GM10847 (cell line): Measurements from ENCODE around the gene ARHGEF28.

Source experiments
- POLR2A ChIP-seq: IDR thresholded peaks from 2 replicates; pipeline ENCODE4 v1.6.1; 2011; ENCODE audit not compliant: insufficient read length; ENCODE audit errors: extremely low read depth

ARHGEF28 gene

GRCh38 chr5:73664796-73665195 lies 38.8 kb downstream of the ARHGEF28 start:
- TF ChIP-seq POLR2A: no peak

- no peak for TF ChIP-seq POLR2A
Measured at GRCh38 chr5:73666891-73667290, 40.9 kb downstream of the ARHGEF28 start.

DNA sequence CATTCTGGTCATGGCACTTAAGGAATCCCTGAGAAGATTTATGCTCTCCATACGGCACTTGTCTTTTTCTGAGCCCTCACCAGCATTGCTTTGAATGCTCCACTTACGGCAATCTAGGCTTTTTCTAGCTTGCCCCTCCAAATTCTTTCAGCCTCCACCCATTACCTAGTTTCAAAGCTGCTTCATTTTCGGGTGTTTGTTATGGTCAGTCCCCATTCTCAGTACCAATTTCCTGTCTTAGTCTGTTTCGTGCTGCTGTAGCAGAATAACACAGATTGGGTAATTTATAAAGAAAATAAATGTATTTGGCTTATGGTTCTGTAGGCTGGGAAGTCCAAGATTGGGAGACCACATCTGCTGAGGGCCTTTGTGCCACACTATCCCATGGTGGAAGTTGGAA lies 42.0 kb downstream of the ARHGEF28 start:
- no peak for TF ChIP-seq POLR2A

- TF ChIP-seq POLR2A: no peak
Measured at GRCh38 chr5:73668486-73669111, 42.6 kb downstream of the ARHGEF28 start.

GRCh38 chr5:73670731-73671130 lies 44.7 kb downstream of the ARHGEF28 start:
- no peak for TF ChIP-seq POLR2A

- no peak for TF ChIP-seq POLR2A
Measured at GRCh38 chr5:73672132-73672531, 46.1 kb downstream of the ARHGEF28 start.

- no peak for TF ChIP-seq POLR2A
Measured at GRCh38 chr5:73673161-73673591, 47.2 kb downstream of the ARHGEF28 start.

DNA sequence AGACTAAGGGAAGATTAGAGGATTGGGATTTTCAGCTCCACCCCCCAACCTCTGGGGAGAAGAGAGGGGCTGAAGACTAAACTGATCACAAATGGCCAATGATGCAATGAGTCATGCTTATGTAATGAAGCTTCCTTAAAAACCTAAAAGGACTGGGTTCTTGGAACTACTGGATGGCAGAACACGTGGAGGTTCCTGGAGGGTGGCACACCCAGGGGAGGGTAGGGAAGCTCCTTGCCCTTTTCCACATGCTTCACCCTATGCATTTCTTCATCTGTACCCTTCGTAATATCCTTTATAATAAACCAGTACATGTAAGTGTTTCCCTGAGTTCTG lies 48.6 kb downstream of the ARHGEF28 start:
- TF ChIP-seq POLR2A: no peak

DNA sequence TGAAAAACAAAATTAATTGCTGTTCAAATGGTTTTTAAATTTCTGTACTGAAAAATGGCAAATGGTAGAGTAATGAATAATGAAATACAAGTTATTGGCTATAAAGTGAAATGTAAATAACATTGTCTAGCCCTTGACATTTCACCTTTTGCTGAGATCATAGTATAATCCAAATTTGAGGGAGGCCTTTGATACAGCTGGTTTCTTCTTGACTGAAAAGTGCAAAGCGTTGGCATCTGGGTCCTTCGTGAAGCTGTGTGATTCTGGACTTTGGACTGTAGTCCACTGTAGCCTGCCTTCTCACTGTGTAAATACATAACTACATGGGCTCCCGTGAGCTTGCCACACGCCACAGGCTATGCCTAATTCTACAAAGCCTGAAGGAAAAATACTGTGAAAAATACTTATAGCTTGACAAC lies 52.3 kb downstream of the ARHGEF28 start:
- no peak for TF ChIP-seq POLR2A

GRCh38 chr5:73678807-73679206 lies 52.8 kb downstream of the ARHGEF28 start:
- no peak for TF ChIP-seq POLR2A

DNA sequence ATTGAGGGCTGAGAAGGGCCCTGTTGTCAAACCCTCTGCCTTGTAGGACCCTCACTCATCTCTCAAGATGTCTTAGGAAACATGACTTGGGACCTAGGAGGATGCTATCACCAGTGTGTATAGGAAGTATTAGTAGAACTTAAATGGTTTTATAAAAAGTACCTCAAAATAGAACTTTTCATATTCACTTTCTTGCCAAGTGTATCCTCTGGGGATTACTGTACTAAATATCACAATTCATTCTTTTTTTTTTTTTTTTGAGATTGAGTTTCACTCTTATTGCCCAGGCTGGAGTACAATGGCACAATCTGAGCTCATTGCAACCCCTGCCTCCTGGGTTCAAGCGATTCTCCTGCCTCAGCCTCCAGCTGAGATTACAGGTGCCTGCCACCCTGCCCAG lies 56.2 kb downstream of the ARHGEF28 start:
- TF ChIP-seq POLR2A: no peak

- no peak for TF ChIP-seq POLR2A
Measured at GRCh38 chr5:73684691-73685090, 58.7 kb downstream of the ARHGEF28 start.

DNA sequence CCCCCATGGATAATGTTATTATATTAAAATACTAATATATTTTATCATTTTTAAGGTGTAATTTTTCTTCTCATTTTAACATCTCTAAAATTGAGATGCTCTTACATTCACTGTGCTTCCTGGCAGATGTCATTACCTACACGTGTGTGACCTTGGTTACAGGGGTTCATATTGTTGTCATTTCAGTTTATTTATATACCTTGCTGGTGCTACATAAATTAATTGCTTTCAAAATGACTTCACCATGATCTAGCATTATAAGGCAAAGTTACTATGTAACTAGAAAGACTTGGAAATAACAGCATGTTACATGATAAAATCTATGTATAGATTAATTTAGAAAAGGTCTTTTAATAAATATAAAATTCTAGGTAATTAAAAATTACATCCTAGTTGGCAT lies 60.9 kb downstream of the ARHGEF28 start:
- TF ChIP-seq POLR2A: no peak

GRCh38 chr5:73687357-73687756 lies 61.4 kb downstream of the ARHGEF28 start:
- TF ChIP-seq POLR2A: no peak

GRCh38 chr5:73690015-73690414 lies 64.0 kb downstream of the ARHGEF28 start:
- no peak for TF ChIP-seq POLR2A

- no peak for TF ChIP-seq POLR2A
Measured at GRCh38 chr5:73691302-73692080, 65.5 kb downstream of the ARHGEF28 start.

DNA sequence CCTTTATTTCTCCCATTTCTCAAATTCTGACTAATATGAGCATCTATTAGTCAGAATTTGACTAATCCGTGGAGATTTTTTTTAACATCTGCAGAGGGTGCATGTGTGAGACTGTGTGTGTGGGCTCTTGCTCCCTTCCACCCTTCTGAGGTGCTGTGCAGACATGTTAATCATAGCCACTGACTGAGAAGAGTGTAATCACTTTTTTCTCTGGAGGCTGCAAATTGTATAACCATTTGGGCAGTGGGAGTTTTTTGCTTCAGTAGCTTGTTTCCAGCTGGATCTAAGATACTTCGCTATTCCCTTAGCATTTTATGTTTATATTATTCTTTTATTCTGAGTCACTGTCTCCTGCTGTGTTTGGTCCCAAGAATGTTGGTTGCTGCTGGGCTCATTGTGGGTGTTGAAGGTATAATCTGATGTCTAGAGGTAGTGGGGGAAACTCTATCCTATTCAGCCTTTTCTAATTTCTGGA lies 66.2 kb downstream of the ARHGEF28 start:
- TF ChIP-seq POLR2A: no peak
